ENCODE data around the gene CC2D2A.
"Not testable (repeated sequence)": the region's sequence is repeated elsewhere in the genome, so short reads cannot be mapped to it uniquely, and the experiment has no call there.

The CC2D2A gene

DNA sequence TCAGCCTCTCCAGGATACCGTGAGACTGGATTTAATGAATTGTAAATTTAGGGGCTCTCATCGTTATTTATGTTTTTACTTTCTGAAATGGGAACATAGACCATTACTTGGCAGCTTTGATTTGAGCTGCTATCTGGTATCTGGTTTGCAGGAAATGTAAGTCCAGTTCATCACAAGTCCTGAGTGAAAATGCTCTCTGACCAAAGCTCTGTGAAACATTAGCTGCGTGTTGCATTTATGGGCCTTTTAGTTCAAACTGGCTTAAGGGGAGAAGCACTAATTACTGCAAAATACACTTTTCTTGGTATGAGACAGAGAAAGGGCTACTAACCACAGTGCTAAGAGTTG is 420 bp downstream of the CC2D2A start:
- DNase-seq: no peak

DNA sequence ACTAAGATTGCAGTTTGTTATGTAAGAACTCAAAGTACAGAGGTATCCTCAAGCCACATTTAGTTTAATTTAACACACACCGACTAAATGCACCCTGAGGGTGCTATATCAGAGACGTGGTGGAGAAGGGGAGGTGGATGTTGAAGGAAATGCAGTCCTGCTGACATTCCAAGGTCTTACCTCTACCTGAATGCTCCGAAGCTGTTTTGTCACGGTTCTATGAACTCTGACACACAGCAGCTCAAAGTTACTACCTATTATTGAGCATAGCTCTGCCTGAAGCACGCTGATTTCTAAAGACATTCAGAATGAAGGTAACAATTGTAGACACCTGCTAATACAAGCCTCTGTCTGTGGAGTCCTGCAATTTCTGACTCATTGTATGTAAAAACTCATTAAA is 6.7 kb downstream of the CC2D2A start:
- DNase-seq: no peak

DNA sequence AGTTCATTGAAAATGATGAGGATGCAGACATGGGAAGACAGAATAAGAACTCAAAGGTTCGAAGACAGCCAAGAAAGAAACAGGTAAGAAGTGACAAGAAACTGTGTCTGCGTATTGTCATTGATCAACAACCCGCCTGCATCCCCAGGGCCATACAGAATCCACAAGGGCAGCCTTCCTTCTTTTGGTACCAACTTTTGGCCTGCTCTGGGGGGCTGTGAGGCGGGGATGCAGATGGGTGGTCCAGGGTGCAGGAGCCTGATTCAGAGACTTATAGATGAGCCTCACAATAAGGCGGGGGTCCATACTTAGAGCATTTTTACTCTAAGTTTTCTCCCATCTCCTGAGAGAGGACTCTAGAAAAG is 9.0 kb downstream of the CC2D2A start:
- no peak for DNase-seq

DNA sequence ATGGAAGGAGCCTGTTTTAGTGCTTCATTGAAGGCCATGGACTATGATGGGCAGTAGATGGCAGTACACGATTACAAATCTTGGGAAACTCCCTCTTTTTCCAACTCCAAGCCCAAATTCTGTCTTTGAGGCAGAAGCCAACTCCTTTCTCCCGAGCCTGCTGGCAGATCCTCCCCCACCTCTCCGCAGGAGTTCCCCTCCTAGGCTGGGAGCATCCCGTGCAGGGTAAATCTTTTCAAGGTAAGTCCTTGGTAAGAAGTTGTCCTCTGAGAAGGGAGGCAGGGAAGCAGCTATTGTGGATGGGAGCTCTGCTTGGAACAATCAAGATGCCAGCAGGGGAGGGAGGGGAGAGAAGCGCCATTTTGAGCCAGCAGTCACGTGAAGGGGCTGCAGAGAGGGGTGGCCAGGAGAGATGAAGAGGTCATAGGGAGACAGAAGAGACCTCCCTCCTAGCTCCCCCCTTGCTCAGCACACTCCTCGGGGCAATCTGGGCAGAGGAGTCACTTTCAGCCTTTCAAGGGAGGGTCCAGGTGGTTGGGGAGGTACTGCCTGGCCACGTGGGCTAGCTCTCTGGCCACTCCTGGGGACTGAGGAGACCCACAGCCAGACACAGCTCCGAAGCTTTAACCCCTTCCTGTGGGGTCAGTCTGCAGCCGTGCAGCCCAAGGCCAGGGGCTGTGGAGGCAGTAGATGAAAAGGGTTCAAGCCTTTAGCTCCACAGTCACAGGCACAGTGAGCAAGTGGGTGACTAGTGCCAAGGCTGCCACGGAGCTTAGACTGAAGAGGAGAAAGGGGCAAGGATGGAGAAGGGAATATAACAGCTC is 9.6 kb downstream of the CC2D2A start:
- peak; percentile 76 to 87 for DNase-seq

DNA sequence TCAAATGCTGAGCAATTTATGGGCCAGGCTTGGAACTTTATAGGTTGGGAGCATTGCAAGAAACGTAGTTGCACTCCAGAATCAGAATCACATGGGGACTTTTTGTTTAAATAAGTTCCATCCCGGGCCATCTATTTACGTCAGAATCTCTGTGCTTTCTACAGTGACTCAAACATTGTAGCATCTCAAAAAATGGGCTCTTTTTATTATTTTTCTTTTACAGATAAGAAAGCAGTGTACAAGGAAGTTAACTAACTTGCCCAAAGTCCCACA is 10.2 kb downstream of the CC2D2A start:
- no peak for DNase-seq

DNA sequence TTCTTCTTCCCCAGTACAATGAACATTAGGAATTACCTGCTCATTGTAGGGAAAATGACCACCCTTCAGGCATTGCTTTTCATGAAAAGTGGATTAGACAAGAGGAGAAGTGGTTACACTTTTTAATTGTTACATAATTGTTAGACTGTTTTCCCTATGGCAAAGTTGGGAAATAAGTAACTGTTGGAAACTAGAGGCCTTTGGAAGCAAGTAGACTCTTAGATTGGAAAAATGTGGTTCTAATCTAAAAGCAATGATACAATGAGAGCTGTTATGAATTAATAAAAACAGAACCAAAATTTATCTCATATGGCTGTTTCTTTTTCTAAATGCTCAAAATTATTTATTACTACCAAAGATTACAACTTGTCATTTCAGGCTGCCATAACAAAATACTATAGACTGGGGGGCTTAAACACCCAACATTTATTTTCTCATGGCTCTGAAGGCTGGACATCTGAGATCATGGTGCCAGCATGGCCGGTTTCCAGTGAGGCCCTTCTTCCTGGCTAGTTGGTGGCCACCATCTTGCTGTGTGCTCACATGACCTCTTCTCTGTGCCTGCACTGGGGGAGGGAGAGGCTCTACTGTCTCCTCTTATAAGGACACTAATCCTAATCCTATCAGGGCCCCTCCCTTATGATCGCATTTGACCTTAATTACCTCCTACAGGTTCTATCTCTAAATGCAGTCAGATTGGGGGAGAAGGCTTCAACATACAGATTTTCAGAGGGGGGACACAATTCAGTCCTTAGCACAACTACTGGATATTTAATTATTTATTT is 12.5 kb downstream of the CC2D2A start:
- no peak for DNase-seq

DNA sequence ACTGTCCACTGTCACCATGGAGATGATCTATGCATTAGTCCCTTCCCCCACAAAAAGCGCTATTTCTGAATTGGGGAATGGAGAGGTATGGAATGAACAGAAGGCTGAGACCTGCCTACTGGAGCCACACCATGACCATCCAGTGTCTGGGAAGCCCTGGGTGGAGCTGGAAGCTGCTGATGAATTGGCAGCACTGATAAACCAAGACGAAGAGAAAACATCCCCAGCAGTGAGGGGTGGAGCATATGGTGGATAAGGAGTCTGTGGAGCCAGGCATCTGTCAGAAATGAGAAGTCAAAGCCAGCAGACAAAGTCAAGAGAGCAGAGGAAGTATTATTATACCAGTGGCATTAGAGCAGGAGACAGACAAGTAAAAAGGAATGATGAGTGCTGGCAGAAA is 13.2 kb downstream of the CC2D2A start:
- no peak for DNase-seq

DNA sequence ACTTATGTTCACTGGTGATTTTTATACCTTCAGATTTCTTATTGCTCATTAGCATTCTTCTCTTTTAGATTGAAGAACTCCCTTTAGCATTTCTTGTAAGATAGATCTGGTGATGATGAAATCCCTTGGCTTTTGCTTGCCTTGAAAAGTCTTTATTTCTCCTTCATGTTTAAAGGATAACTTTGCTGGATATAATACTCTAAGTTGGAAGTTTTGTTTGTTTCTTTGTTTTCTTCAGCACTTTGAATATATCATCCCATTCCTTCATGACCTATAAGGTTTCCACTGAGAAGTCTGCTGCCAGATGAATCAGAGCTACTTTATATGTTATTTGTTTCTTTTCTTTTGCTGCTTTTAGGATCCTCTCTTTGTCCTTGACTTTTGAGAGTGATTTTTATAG is 18.5 kb downstream of the CC2D2A start:
- no peak for DNase-seq

DNA sequence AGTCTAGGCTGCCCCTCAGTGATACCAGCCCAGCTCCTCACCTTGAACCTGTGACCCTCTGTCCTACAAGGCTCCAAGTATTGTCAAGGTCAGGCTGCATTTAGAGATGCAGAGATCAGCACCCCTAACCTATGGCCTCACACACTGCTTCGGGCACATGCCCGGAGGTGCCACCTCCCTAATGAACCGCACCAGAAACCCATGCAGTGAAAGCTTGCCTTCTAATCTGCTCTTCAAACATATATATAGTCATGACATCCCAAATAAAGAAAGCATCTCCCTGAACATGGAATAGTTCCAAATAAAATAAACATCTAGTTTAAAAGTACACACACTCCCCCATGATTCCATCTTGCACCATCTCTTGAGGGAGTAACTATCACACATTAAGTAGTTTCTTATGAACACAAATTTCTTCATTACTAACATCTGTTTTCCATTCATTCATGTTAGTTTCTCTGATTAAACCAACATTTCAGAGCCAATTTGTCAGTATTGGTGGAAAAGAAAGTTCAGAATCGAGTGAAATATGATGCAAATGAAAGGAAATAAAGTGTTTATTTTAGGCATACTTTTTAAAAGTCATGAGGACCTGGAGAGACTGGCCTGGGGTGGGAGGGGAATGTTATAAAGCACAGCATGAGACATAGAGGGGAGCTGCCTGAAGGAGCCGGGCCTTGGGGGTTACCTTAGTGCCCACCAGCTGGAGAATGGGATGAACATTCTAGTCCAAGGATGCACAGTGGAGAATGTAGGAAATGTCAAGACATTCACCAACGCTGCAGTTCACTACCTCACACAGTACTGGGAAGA is 19.2 kb downstream of the CC2D2A start:
- DNase-seq: no peak

DNA sequence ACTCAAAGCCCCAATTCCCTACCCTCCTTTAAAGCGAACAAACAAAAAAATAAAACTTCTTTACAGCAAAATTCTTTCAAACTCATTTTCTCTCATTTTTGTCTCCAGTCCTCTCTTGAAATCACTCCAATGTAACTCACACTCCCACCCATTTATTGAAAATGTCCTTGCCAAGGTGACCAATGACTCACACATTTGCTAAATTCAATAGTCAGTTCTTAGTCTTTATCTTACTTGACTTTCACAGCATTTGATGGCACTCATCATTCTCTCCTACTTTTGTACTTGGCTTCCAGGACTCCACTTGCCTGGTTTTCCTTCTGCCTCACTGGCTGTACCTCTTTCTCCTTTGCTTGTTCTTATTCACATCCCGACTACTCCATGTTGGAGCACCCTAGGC is 19.9 kb downstream of the CC2D2A start:
- DNase-seq: no peak

DNA sequence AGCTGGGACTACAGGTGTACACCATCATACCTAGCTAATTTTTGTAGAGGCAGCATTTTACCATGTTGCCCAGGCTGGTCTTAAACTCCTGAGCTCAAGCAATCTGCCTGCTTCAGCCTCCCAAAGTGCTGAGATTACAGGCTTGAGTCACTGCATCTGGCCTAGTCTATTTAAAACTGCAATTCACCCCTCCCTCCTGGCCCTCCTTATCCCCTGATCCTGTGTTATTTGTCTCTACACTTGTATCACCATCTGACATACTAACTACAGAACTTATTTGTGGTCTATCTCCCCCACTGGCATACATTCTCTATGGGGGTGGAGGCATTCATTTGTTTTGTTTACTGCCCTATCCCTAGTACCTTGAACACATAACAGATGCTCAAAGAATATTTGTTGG is 23.7 kb downstream of the CC2D2A start:
- DNase-seq: no peak

DNA sequence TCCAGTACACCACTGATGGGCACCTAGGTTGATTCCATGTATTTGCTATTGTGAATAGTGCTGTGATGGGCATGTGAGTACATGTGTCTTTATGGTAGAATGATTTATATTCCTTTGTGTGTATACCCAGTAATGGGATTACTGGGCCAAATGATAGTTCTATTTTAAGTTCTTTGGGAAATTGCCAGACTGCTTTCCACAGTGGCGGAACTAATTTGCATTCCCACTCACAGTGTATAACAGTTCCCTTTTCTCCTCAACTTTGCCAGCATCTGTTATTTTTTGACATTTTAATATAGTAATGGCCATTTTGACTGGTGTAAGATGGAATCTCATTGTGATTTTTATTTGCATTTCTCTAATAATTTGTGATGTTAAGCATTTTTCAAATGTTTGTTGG is 25.9 kb downstream of the CC2D2A start:
- peak in 1 of 2 experiments; percentile 3 for DNase-seq

DNA sequence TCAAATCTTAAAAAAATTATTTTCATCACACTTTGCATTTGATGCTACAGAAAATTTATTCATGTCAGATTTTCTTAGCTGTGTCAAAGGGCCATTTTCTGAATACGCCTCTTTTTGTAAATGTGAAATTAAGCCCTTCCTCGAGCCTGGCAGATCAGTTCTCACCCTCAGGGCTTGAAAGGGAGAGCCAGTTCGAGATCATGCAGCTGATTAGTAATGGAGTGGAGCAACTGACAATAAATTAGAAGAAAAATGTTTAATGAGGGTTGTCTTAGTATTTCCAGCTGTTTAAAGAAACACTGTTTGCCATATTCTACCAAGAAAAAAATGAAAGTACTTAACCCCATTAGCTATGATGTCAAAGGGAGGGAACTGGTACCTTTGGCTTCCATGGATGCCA is 28.7 kb downstream of the CC2D2A start:
- no peak for DNase-seq

DNA sequence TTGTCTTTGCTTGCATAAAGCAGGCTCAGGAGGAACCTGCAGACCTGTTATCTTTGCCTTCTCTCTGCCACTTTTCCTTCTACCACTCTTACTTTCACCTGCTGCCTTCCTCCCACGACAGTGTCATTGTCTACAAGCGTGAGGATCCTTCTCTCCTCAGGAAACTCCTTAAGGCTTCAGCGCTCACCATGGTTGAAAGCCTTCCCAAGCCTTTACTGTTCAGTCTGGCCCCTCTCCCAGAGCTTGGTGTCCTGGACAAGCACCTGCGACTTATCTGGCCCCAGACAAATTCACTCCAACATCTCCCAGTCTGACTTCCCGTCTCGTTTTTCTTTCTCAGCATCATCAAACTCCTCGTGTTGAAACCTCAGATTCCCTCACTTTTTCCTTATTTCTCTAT is 31.0 kb downstream of the CC2D2A start:
- no peak for DNase-seq

DNA sequence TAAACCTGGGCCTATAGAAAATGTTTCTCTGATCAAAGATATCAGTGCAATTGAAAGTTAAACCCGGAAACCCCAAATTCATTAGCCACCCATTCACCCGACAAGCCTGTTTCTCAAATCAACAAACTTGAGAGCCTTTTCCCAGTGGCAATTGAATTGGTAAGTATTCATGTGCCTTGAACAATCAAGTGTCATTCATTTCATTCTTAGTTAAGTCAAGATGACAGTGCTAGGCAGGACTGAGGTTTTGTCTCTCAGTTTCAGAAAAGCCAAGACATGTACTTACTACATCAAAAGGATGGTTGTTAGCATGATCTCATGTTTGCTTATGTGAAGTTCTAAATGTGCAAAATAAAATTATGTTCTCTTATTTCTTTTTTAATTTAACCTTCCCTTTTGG is 32.3 kb downstream of the CC2D2A start:
- no peak for DNase-seq

DNA sequence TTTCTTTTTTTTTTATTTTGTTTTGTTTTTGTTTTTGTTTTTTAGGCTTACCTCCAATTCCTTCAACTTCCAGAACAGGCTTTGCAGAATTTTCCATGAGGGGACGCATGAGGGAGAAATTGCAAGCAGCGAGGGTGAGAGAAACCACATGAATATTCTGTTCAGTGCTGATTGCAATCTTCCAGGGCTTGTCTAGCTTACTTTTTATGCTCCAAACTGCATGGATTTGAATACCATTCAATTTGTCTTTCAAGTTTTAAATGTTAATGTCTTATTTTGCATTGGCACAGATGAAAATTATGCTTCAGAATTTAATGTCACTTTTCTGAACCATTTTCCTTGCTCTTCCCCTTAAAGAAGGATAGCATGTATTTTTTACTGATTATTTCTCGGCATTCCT is 32.7 kb downstream of the CC2D2A start:
- peak in 1 of 2 experiments; percentile 0 for DNase-seq

DNA sequence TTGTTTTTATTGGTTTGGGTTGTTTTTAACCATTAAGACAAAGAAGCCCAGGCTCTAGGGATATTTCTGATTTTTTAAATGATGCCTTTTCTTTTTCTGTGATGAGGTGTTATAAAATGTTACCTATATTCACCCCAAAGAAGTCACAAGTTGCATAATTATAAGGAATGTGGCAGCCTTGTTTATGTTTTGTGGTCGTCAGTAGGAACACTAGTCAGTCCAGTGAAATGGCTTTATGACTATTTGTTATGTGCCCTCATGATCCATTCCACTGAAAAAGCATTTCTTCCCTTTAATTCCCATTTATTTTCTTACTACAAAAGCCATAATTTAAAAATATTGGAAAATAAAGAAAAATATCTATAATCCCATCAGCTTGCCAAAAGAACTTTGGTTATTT is 34.4 kb downstream of the CC2D2A start:
- no peak for DNase-seq

DNA sequence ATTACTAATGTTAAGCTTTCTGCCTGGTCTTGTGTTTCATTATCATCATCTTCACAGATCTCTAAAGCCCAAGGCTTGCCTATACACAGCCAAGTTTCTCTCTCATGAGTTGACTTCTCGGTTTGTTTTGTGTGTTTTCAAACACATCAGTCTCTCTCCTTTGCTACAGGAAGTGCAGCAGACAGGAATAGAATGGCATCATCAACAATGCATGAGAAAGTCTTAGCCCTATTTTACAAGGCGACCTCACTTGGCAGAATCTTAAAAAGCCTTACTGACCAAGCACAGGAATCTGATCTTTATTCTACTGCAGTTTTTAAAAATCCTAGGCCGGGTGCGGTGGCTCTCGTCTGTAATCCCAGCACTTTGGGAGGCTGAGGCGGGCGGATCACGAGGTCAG is 36.8 kb downstream of the CC2D2A start:
- no peak for DNase-seq

DNA sequence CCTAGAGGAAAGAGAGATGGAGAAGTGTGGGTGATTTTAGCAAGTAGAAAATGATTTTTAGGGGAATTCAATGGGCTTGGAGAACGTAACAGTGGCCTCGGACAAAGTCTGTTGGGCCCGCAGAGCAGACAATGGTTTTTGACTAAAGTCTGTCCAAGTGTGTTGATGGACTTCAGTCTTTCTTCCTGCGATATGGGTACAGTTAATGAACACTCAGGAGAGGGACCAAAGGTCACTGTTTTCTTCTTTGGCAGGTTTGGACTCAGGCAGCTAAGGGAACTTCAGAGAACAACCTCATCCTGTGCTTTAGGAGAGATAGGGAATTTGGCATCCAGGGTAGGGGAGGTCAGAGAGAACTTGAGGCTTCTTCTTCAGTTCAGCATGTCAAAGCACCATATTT is 38.0 kb downstream of the CC2D2A start:
- no peak for DNase-seq

DNA sequence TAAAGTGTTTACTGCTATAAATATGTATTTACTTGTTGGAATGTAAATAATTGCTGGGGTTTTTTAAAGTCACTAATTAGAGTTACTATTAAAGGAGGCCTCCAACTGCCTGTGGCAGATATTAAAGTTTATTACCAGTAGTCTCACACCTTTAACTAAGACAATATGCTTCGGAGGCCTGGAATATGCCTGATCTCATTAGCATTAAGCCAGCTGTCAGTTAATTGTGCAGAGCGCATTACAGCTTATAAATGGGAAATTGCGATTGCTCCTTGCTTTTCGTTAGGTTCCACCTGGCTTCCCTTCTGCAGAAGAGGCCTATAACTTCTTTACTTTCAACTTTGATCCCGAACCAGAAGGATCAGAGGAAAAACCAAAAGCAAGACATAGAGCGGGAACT is 41.3 kb downstream of the CC2D2A start:
- DNase-seq: no peak

DNA sequence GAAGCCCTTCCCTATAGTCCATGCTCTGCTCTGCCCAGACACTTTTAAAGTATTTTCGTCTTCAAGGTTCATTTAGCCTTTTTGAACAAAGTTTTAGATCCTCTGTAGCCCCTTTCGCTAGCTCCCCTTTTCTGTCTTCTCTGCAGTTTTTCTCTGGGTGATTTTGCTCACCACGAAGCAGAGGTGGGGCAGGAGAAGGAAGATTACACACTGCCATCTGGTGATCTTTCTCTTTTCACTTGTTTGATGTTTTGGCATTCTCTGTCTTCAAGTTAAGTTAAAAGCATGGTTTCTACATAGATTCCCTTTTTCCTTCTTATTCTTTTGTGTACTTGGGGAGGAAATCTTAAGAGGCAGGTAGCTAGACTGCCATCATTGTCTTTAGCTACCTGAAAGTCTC is 43.9 kb downstream of the CC2D2A start:
- no peak for DNase-seq

DNA sequence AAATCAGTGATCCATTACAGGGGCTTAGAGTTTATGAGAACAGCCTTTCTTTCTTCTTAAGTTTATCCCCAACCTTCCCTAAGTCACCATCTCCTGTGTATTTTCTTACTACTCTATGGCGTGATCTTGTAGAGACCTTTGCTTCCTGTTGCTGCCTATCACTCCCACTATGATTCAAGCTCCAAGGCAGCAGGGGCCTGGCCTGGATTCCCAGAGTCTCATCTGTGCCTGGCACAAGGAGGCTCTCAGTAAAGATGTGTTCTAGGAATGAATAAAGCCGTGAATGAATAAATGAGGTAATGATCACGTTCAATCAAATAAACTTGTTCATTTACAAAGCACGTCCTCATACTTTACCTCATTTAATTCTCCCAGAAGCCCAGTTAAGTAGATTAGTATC is 45.4 kb downstream of the CC2D2A start:
- no peak for DNase-seq

DNA sequence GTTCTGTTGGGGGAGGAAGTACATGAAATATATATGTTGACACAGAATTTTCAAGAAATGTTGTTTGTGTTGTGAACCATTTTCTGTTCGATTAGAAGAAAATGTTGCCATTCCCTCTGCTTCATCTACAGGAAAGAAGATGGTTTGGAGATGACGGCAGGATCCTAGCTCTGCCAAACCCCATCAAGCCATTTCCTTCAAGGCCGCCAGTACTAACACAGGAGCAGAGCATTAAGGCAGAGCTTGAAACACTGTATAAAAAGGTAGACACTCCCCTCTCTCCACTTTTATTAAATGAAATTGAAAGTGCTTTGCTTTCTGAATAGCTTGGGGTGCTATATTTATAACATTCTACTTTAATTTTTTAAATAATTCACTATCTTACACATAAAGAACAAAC is 46.8 kb downstream of the CC2D2A start:
- DNase-seq: no peak

DNA sequence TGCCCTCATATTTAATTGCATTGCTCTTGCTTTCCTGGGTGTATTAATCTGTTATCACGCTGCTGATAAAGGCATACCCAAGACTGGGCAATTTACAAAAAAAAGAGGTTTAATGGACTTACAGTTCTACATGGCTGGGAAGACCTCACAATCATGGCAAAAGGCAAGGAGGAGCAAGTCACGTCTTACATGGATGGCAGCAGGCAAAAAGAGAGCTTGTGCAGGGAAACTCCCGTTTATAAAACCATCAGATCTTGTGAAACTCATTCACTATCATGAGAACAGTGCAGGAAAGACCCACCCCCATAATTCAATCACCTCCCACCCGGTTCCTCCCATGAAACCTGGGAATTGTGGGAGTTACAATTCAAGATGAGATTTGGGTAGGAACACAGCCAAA is 48.0 kb downstream of the CC2D2A start:
- DNase-seq: not testable (repeated sequence)
